Osteoblast (primary cell): Measurements from ENCODE around the gene ARNT2. TPM values are rescaled to one million over a fixed set of nuclear protein-coding genes. Genes with fewer than 3 reads are reported as not detected.

Experiments used
- DNase-seq: peaks from one replicate; pipeline ENCODE4 v3.0.0; 2011; ENCODE audit warnings: low spot score, mixed read lengths; ENCODE audit not compliant: insufficient read length; ENCODE audit errors: missing footprints
- H2AFZ ChIP-seq: 2 replicates; pipeline ENCODE4 v1.6.0; 2011; ENCODE audit warnings: mild to moderate bottlenecking, low read length
- H3K27ac ChIP-seq: 2 replicates; pipeline ENCODE4 v1.5.1; 2011; ENCODE audit warnings: mild to moderate bottlenecking, low read depth, low read length, moderate library complexity
- H3K27me3 ChIP-seq: 2 replicates; pipeline ENCODE4 v1.6.0; 2012; ENCODE audit warnings: mild to moderate bottlenecking, control low read depth, inconsistent platforms, low read length, moderate library complexity; ENCODE audit not compliant: insufficient read depth
- H3K36me3 ChIP-seq: 2 replicates; pipeline ENCODE4 v1.5.1; 2011; ENCODE audit warnings: mild to moderate bottlenecking, low read length, control low read depth, moderate library complexity; ENCODE audit not compliant: insufficient read depth
- H3K4me1 ChIP-seq: 2 replicates; pipeline ENCODE4 v1.5.1; 2011; ENCODE audit warnings: mild to moderate bottlenecking, low read length, control low read depth, moderate library complexity; ENCODE audit not compliant: insufficient read depth
- H3K4me2 ChIP-seq: 2 replicates; pipeline ENCODE4 v1.6.0; 2011; ENCODE audit warnings: mild to moderate bottlenecking, low read length; ENCODE audit not compliant: insufficient read depth
- H3K4me3 ChIP-seq: fragments of 200-600 bp; sonication (generic); 3 replicates; pipeline ENCODE4 v1.5.1; 2012; ENCODE audit warnings: mild to moderate bottlenecking, low read length, inconsistent platforms; ENCODE audit not compliant: insufficient read depth
- H3K79me2 ChIP-seq: 2 replicates; pipeline ENCODE4 v1.6.0; 2012; ENCODE audit warnings: mild to moderate bottlenecking, low read length, control low read depth, inconsistent platforms; ENCODE audit not compliant: insufficient read depth
- H3K9me3 ChIP-seq: 2 replicates; pipeline ENCODE4 v1.5.1; 2011; ENCODE audit warnings: low read depth, low read length, control low read depth
- H4K20me1 ChIP-seq: 2 replicates; pipeline ENCODE4 v1.6.0; 2012; ENCODE audit warnings: mild to moderate bottlenecking, low read length, control low read depth; ENCODE audit not compliant: insufficient read depth
- CTCF ChIP-seq: IDR thresholded peaks from 2 replicates; pipeline ENCODE4 v1.5.1; 2011; ENCODE audit warnings: mild to moderate bottlenecking, low read depth, low read length, moderate library complexity; ENCODE audit errors: extremely low read depth
- total RNA-seq: library from RNA; depleted of rRNA; stranded (reverse); fragments of >200 nt; gene quantifications from 2 replicates; pipeline ENCODE4 v1.2.3, GENCODE V29; 2012

The ARNT2 gene
- total RNA-seq, 1 donor: 30.0 TPM

- no peak overlapping the region for H3K4me2 ChIP-seq
- no peak overlapping the region for H2AFZ ChIP-seq
- H3K4me1 ChIP-seq: peaks cover 14% of the 10 kb centered on the region
- no peak for DNase-seq
- H3K27ac ChIP-seq: no peak overlapping the region
- H3K4me3 ChIP-seq: no peak overlapping the region
- no peaks in the 10 kb centered on the region for H3K9me3 ChIP-seq
- TF ChIP-seq CTCF: no peak
- peaks cover 4% of the 10 kb centered on the region for H3K27me3 ChIP-seq
- no peaks in the 10 kb centered on the region for H3K79me2 ChIP-seq
- no peaks in the 10 kb centered on the region for H3K36me3 ChIP-seq
- H4K20me1 ChIP-seq: no peaks in the 10 kb centered on the region
These were observed 20.2 kb downstream of the ARNT2 start for GRCh38 chr15:80424381-80424780.

GRCh38 chr15:80426316-80426715, 22.1 kb downstream of the ARNT2 start:
- no peak for DNase-seq
- H3K4me3 ChIP-seq: no peak overlapping the region
- H2AFZ ChIP-seq: no peak overlapping the region
- no peaks in the 10 kb centered on the region for H3K79me2 ChIP-seq
- peaks cover 11% of the 10 kb centered on the region for H3K27me3 ChIP-seq
- no peak overlapping the region for H3K4me2 ChIP-seq
- no peaks in the 10 kb centered on the region for H3K9me3 ChIP-seq
- H3K27ac ChIP-seq: no peak overlapping the region
- no peaks in the 10 kb centered on the region for H3K36me3 ChIP-seq
- TF ChIP-seq CTCF: no peak
- peaks cover 9% of the 10 kb centered on the region for H3K4me1 ChIP-seq
- no peaks in the 10 kb centered on the region for H4K20me1 ChIP-seq

- no peak overlapping the region for H2AFZ ChIP-seq
- no peaks in the 10 kb centered on the region for H3K79me2 ChIP-seq
- no peak for DNase-seq
- H3K4me3 ChIP-seq: no peak overlapping the region
- H3K27ac ChIP-seq: no peak overlapping the region
- peaks cover 11% of the 10 kb centered on the region for H3K27me3 ChIP-seq
- TF ChIP-seq CTCF: no peak
- H3K4me2 ChIP-seq: no peak overlapping the region
- H3K9me3 ChIP-seq: no peaks in the 10 kb centered on the region
- no peaks in the 10 kb centered on the region for H3K36me3 ChIP-seq
- H3K4me1 ChIP-seq: no peaks in the 10 kb centered on the region
- no peaks in the 10 kb centered on the region for H4K20me1 ChIP-seq
These were observed 25.8 kb downstream of the ARNT2 start for GRCh38 chr15:80429964-80430363.

GRCh38 chr15:80431635-80432344, 27.6 kb downstream of the ARNT2 start:
- Histone ChIP-seq H3K27ac (no peak overlapping the region), H3K9me3 (no peaks in the 10 kb centered on the region)
- TF ChIP-seq CTCF: no peak

More at GRCh38 chr15:80431635-80432344, 27.6 kb downstream of the ARNT2 start:
- Histone ChIP-seq H3K79me2 (no peaks in the 10 kb centered on the region), H2AFZ (no peak overlapping the region), H3K4me2 (no peak overlapping the region), H3K4me3 (no peak overlapping the region), H4K20me1 (no peaks in the 10 kb centered on the region), H3K4me1 (peaks cover 7% of the 10 kb centered on the region), H3K27me3 (peaks cover 11% of the 10 kb centered on the region), H3K36me3 (no peaks in the 10 kb centered on the region)
- no peak for DNase-seq
